ENCODE measurements around the gene OR6C3.
"Not testable (repeated sequence)": the region's sequence is repeated elsewhere in the genome, so short reads cannot be mapped to it uniquely, and the experiment has no call there.

Gene OR6C3

GRCh38 chr12:55330446-55330845 lies at the start of gene OR6C3:
Gene OR6C3, plus strand, starts transcription at chr12:55330746. Its CDS starts 955 bp downstream, at chr12:55331701.
- Mint-ChIP-seq H3K27me3 (peaks cover 35% of the 10 kb centered on the region), H3K4me3 (no peak within 1 kb of the TSS), H3K9me3 (no peaks in the 10 kb centered on the region), H3K36me3 (ENCODE audit: insufficient read depth) (no peaks in the 10 kb centered on the region), H3K4me1 (no peaks in the 10 kb centered on the region), H3K27ac (ENCODE audit: low read depth) (no peak within 1 kb of the TSS)
- DNase-seq (ENCODE audit: low spot score in 2 of 2): no peak
- ATAC-seq (replicated peaks; ENCODE audit: extremely low read depth, poor library complexity, severe bottlenecking): no peak

- H3K27ac Mint-ChIP-seq (ENCODE audit: low read depth): no peak overlapping the region
- DNase-seq (ENCODE audit: low spot score in 2 of 2) (no peak), ATAC-seq (replicated peaks; ENCODE audit: extremely low read depth, poor library complexity, severe bottlenecking) (no peak)
- H3K4me1 Mint-ChIP-seq: no peaks in the 10 kb centered on the region
- H3K27me3 Mint-ChIP-seq: peaks cover 45% of the 10 kb centered on the region
- no peaks in the 10 kb centered on the region for H3K36me3 Mint-ChIP-seq (ENCODE audit: insufficient read depth)
- peaks cover 6% of the 10 kb centered on the region for H3K9me3 Mint-ChIP-seq
- no peak overlapping the region for H3K4me3 Mint-ChIP-seq
Observed at GRCh38 chr12:55280991-55281390, 49.6 kb upstream of the OR6C3 start.

- DNase-seq (ENCODE audit: low spot score in 2 of 2) (no peak), ATAC-seq (replicated peaks; ENCODE audit: extremely low read depth, poor library complexity, severe bottlenecking) (no peak)
- Mint-ChIP-seq H3K27ac (ENCODE audit: low read depth) (no peak overlapping the region), H3K4me1 (no peaks in the 10 kb centered on the region), H3K27me3 (peaks cover 55% of the 10 kb centered on the region), H3K9me3 (no peaks in the 10 kb centered on the region), H3K36me3 (ENCODE audit: insufficient read depth) (no peaks in the 10 kb centered on the region), H3K4me3 (no peak overlapping the region)
Observed at GRCh38 chr12:55289999-55290398, 40.5 kb upstream of the OR6C3 start.

- DNase-seq (ENCODE audit: low spot score in 2 of 2) (no peak), ATAC-seq (replicated peaks; ENCODE audit: extremely low read depth, poor library complexity, severe bottlenecking) (no peak)
- H3K4me3 Mint-ChIP-seq: no peak within 1 kb of the TSS
- no peaks in the 10 kb centered on the region for H3K4me1 Mint-ChIP-seq
- no peaks in the 10 kb centered on the region for H3K36me3 Mint-ChIP-seq (ENCODE audit: insufficient read depth)
- no peak within 1 kb of the TSS for H3K27ac Mint-ChIP-seq (ENCODE audit: low read depth)
- H3K27me3 Mint-ChIP-seq: peaks cover 63% of the 10 kb centered on the region
- peaks cover 5% of the 10 kb centered on the region for H3K9me3 Mint-ChIP-seq
Observed at GRCh38 chr12:55296469-55296868, 34.1 kb upstream of the OR6C3 start, which contains the start of gene OR6C6. Gene OR6C6, minus strand, starts transcription at chr12:55296569. Its CDS starts 1,337 bp downstream, at chr12:55295232.

- no peak for DNase-seq (ENCODE audit: low spot score in 2 of 2)
- Mint-ChIP-seq H3K4me3 (no peak within 1 kb of the TSS), H3K9me3 (no peaks in the 10 kb centered on the region)
Observed at GRCh38 chr12:55314043-55314442, 16.5 kb upstream of the OR6C3 start, which contains the start of gene OR6C1. Gene OR6C1, plus strand, starts transcription at chr12:55314343. Its CDS starts 6,257 bp downstream, at chr12:55320600.

GRCh38 chr12:55320201-55320600 lies 10.3 kb upstream of the OR6C3 start:
- Mint-ChIP-seq H3K4me1 (no peaks in the 10 kb centered on the region), H3K27ac (ENCODE audit: low read depth) (no peak overlapping the region), H3K9me3 (no peaks in the 10 kb centered on the region), H3K4me3 (no peak overlapping the region), H3K27me3 (peaks cover 58% of the 10 kb centered on the region), H3K36me3 (ENCODE audit: insufficient read depth) (no peaks in the 10 kb centered on the region)
- ATAC-seq (replicated peaks; ENCODE audit: extremely low read depth, poor library complexity, severe bottlenecking): no peak
- DNase-seq (ENCODE audit: low spot score in 2 of 2): no peak

More at GRCh38 chr12:55314043-55314442, 16.5 kb upstream of the OR6C3 start, which contains the start of gene OR6C1:
- peaks cover 52% of the 10 kb centered on the region for H3K27me3 Mint-ChIP-seq
- no peaks in the 10 kb centered on the region for H3K4me1 Mint-ChIP-seq
- no peaks in the 10 kb centered on the region for H3K36me3 Mint-ChIP-seq (ENCODE audit: insufficient read depth)
- ATAC-seq (replicated peaks; ENCODE audit: extremely low read depth, poor library complexity, severe bottlenecking): no peak
- H3K27ac Mint-ChIP-seq (ENCODE audit: low read depth): no peak within 1 kb of the TSS

GRCh38 chr12:55325801-55326200 lies 4.7 kb upstream of the OR6C3 start:
- not testable (repeated sequence) for ATAC-seq (replicated peaks; ENCODE audit: extremely low read depth, poor library complexity, severe bottlenecking); H3K9me3 Mint-ChIP-seq; H3K4me1 Mint-ChIP-seq; H3K36me3 Mint-ChIP-seq (ENCODE audit: insufficient read depth); H3K27ac Mint-ChIP-seq (ENCODE audit: low read depth); H3K4me3 Mint-ChIP-seq; DNase-seq (ENCODE audit: low spot score in 2 of 2)
- peaks cover 42% of the 10 kb centered on the region for H3K27me3 Mint-ChIP-seq

- no peak for DNase-seq (ENCODE audit: low spot score in 2 of 2)
- no peaks in the 10 kb centered on the region for H3K4me1 Mint-ChIP-seq
- H3K27ac Mint-ChIP-seq (ENCODE audit: low read depth): no peak overlapping the region
- H3K27me3 Mint-ChIP-seq: peaks cover 51% of the 10 kb centered on the region
- H3K36me3 Mint-ChIP-seq (ENCODE audit: insufficient read depth): no peaks in the 10 kb centered on the region
- H3K9me3 Mint-ChIP-seq: no peaks in the 10 kb centered on the region
- no peak overlapping the region for H3K4me3 Mint-ChIP-seq
- no peak for ATAC-seq (replicated peaks; ENCODE audit: extremely low read depth, poor library complexity, severe bottlenecking)
Observed at GRCh38 chr12:55336002-55336401, 5.5 kb downstream of the OR6C3 start.

- H3K36me3 Mint-ChIP-seq (ENCODE audit: insufficient read depth); H3K27ac Mint-ChIP-seq (ENCODE audit: low read depth); H3K4me3 Mint-ChIP-seq; H3K4me1 Mint-ChIP-seq; DNase-seq (ENCODE audit: low spot score in 2 of 2); ATAC-seq (replicated peaks; ENCODE audit: extremely low read depth, poor library complexity, severe bottlenecking); H3K9me3 Mint-ChIP-seq: not testable (repeated sequence)
- peaks cover 46% of the 10 kb centered on the region for H3K27me3 Mint-ChIP-seq
Observed at GRCh38 chr12:55355338-55355737, 24.8 kb downstream of the OR6C3 start.

- Mint-ChIP-seq H3K36me3 (ENCODE audit: insufficient read depth) (peaks cover 1% of the 10 kb centered on the region), H3K4me3 (no peak within 1 kb of the TSS), H3K4me1 (no peaks in the 10 kb centered on the region), H3K27me3 (peaks cover 40% of the 10 kb centered on the region), H3K27ac (ENCODE audit: low read depth) (no peak within 1 kb of the TSS), H3K9me3 (no peaks in the 10 kb centered on the region)
- ATAC-seq (replicated peaks; ENCODE audit: extremely low read depth, poor library complexity, severe bottlenecking) (no peak), DNase-seq (ENCODE audit: low spot score in 2 of 2) (no peak)
Observed at GRCh38 chr12:55362675-55363074, 32.1 kb downstream of the OR6C3 start, which contains the start of gene OR6C75. Gene OR6C75, plus strand, starts transcription at chr12:55362975. Its CDS starts 2,136 bp downstream, at chr12:55365111.

- H3K36me3 Mint-ChIP-seq (ENCODE audit: insufficient read depth): peaks cover 1% of the 10 kb centered on the region
- ATAC-seq (replicated peaks; ENCODE audit: extremely low read depth, poor library complexity, severe bottlenecking) (no peak), DNase-seq (ENCODE audit: low spot score in 2 of 2) (no peak)
- H3K4me1 Mint-ChIP-seq: no peaks in the 10 kb centered on the region
- H3K9me3 Mint-ChIP-seq: no peaks in the 10 kb centered on the region
- no peak overlapping the region for H3K27ac Mint-ChIP-seq (ENCODE audit: low read depth)
- no peak overlapping the region for H3K4me3 Mint-ChIP-seq
- H3K27me3 Mint-ChIP-seq: peaks cover 41% of the 10 kb centered on the region
Observed at GRCh38 chr12:55365086-55365485, 34.5 kb downstream of the OR6C3 start.

- no peaks in the 10 kb centered on the region for H3K36me3 Mint-ChIP-seq (ENCODE audit: insufficient read depth)
- no peak for ATAC-seq (replicated peaks; ENCODE audit: extremely low read depth, poor library complexity, severe bottlenecking)
- H3K27me3 Mint-ChIP-seq: peaks cover 36% of the 10 kb centered on the region
Observed at GRCh38 chr12:55372521-55372920, 42.0 kb downstream of the OR6C3 start.

More at GRCh38 chr12:55372521-55372920, 42.0 kb downstream of the OR6C3 start:
- no peaks in the 10 kb centered on the region for H3K4me1 Mint-ChIP-seq
- no peak for DNase-seq (ENCODE audit: low spot score in 2 of 2)
- H3K4me3 Mint-ChIP-seq: no peak overlapping the region
- H3K9me3 Mint-ChIP-seq: no peaks in the 10 kb centered on the region
- no peak overlapping the region for H3K27ac Mint-ChIP-seq (ENCODE audit: low read depth)
